ENCODE measurements around the gene NDUFA12. TPM values are rescaled to one million over a fixed set of nuclear protein-coding genes. Genes with fewer than 3 reads are reported as not detected.

The NDUFA12 gene
- total and polyA plus RNA-seq, 2 of the 13 experiments (the other 11 are each of a cell fraction or from before 2014, with no cell fraction given): 101 to 173 TPM

DNA sequence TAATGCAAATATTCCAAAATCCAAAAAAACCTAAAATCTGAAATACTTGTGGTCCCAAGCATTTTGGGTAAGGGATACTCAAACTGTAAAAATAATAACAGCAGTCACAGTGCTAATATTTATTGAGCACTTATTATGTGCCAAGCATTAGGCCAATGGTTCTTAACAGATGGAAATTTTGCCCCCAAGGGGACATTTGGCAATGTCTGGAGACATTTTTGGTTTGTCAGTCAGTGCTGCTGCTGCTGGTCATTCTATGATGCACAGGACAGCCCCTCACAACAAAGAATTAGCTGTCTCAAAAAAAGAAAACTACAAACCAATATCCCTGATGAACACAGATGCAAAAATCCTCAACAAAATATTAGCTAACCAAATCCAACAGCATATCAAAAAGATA lies 5.8 kb downstream of the NDUFA12 start:
- no peak overlapping the region for H3K27ac ChIP-seq (ENCODE audit: extremely low read length, insufficient read depth, low read length)
- peaks cover 7 to 27% of the 10 kb centered on the region in 2 experiments; a peak in 4 of 5 replicates for H3K36me3 ChIP-seq (replicated peaks in 1 of 2; ENCODE audit: control insufficient read depth in 1 of 2, insufficient read depth in 2 of 2, low read length in 2 of 2)
- no peak overlapping the region for H2AFZ ChIP-seq (ENCODE audit: low read length)
- no peak for ATAC-seq
- no peak for DNase-seq (ENCODE audit: low spot score)
- no peak for FAIRE-seq
- no peaks in the 10 kb centered on the region for H3K9me3 ChIP-seq (ENCODE audit: low read length)
- no peak overlapping the region for H3K9ac ChIP-seq (ENCODE audit: insufficient read depth, low read depth, low read length)
- H4K20me1 ChIP-seq (ENCODE audit: insufficient read depth, low read length): no peaks in the 10 kb centered on the region
- in situ Hi-C loops (cut with HindIII; ENCODE audit: extremely low pct_ligation_motif_present, low pct_unique_long_range_greater_than_20kb) (no loop called here), intact Hi-C loops (cut with micrococcal nuclease; ENCODE audit: unreplicated experiment) (no loop called here)
- CTCF ChIA-PET (ENCODE audit: low intra/inter-chr PET ratio, low total read pairs): no interaction called here
- no peak overlapping the region for H3K4me3 ChIP-seq (replicated peaks in 1 of 3; ENCODE audit: insufficient read depth in 1 of 3, low read depth in 2 of 3, low read length in 3 of 3)
- BruUV-seq (replicated peaks): no TSS peak
- peaks cover 30% of the 10 kb centered on the region for H3K4me1 ChIP-seq (ENCODE audit: insufficient read depth, low read length)
- H3K4me2 ChIP-seq (ENCODE audit: low read depth, low read length): no peak overlapping the region
- H3K27me3 ChIP-seq (ENCODE audit: control insufficient read depth in 1 of 2, insufficient read depth in 2 of 2, low read length in 2 of 2): no peaks in the 10 kb centered on the region; a peak in 1 of 5 replicates
- POLR2A ChIA-PET: no interaction called here
- peaks cover 44% of the 10 kb centered on the region for H3K79me2 ChIP-seq (ENCODE audit: insufficient read depth, low read length)
- TF ChIP-seq ZNF816 (CRISPR knock-in tag; IDR thresholded peaks at IDR 0.05; ENCODE audit: borderline replicate concordance) (no peak), ZNF747 (CRISPR knock-in tag; IDR thresholded peaks at IDR 0.05; ENCODE audit: borderline replicate concordance) (no peak), POLR2AphosphoS2 (IDR thresholded peaks at IDR 0.05; ENCODE audit: low read depth, low read length) (no peak), ZFP41 (CRISPR knock-in tag; IDR thresholded peaks at IDR 0.05; ENCODE audit: borderline replicate concordance) (no peak), ZNF296 (CRISPR knock-in tag; conservative IDR thresholded peaks at IDR 0.05) (no peak), KLF9 (CRISPR knock-in tag; IDR thresholded peaks at IDR 0.05; ENCODE audit: low read depth) (no peak)
- TF ChIP-seq, protein P1, sequence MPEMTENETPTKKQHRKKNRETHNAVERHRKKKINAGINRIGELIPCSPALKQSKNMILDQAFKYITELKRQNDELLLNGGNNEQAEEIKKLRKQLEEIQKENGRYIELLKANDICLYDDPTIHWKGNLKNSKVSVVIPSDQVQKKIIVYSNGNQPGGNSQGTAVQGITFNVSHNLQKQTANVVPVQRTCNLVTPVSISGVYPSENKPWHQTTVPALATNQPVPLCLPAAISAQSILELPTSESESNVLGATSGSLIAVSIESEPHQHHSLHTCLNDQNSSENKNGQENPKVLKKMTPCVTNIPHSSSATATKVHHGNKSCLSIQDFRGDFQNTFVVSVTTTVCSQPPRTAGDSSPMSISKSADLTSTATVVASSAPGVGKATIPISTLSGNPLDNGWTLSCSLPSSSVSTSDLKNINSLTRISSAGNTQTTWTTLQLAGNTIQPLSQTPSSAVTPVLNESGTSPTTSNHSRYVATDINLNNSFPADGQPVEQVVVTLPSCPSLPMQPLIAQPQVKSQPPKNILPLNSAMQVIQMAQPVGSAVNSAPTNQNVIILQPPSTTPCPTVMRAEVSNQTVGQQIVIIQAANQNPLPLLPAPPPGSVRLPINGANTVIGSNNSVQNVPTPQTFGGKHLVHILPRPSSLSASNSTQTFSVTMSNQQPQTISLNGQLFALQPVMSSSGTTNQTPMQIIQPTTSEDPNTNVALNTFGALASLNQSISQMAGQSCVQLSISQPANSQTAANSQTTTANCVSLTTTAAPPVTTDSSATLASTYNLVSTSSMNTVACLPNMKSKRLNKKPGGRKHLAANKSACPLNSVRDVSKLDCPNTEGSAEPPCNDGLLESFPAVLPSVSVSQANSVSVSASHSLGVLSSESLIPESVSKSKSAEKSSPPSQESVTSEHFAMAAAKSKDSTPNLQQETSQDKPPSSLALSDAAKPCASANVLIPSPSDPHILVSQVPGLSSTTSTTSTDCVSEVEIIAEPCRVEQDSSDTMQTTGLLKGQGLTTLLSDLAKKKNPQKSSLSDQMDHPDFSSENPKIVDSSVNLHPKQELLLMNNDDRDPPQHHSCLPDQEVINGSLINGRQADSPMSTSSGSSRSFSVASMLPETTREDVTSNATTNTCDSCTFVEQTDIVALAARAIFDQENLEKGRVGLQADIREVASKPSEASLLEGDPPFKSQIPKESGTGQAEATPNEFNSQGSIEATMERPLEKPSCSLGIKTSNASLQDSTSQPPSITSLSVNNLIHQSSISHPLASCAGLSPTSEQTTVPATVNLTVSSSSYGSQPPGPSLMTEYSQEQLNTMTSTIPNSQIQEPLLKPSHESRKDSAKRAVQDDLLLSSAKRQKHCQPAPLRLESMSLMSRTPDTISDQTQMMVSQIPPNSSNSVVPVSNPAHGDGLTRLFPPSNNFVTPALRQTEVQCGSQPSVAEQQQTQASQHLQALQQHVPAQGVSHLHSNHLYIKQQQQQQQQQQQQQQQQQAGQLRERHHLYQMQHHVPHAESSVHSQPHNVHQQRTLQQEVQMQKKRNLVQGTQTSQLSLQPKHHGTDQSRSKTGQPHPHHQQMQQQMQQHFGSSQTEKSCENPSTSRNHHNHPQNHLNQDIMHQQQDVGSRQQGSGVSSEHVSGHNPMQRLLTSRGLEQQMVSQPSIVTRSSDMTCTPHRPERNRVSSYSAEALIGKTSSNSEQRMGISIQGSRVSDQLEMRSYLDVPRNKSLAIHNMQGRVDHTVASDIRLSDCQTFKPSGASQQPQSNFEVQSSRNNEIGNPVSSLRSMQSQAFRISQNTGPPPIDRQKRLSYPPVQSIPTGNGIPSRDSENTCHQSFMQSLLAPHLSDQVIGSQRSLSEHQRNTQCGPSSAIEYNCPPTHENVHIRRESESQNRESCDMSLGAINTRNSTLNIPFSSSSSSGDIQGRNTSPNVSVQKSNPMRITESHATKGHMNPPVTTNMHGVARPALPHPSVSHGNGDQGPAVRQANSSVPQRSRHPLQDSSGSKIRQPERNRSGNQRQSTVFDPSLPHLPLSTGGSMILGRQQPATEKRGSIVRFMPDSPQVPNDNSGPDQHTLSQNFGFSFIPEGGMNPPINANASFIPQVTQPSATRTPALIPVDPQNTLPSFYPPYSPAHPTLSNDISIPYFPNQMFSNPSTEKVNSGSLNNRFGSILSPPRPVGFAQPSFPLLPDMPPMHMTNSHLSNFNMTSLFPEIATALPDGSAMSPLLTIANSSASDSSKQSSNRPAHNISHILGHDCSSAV (CRISPR knock-in tag; IDR thresholded peaks at IDR 0.05; ENCODE audit: borderline replicate concordance): no peak
- TF ChIP-seq, protein P2, sequence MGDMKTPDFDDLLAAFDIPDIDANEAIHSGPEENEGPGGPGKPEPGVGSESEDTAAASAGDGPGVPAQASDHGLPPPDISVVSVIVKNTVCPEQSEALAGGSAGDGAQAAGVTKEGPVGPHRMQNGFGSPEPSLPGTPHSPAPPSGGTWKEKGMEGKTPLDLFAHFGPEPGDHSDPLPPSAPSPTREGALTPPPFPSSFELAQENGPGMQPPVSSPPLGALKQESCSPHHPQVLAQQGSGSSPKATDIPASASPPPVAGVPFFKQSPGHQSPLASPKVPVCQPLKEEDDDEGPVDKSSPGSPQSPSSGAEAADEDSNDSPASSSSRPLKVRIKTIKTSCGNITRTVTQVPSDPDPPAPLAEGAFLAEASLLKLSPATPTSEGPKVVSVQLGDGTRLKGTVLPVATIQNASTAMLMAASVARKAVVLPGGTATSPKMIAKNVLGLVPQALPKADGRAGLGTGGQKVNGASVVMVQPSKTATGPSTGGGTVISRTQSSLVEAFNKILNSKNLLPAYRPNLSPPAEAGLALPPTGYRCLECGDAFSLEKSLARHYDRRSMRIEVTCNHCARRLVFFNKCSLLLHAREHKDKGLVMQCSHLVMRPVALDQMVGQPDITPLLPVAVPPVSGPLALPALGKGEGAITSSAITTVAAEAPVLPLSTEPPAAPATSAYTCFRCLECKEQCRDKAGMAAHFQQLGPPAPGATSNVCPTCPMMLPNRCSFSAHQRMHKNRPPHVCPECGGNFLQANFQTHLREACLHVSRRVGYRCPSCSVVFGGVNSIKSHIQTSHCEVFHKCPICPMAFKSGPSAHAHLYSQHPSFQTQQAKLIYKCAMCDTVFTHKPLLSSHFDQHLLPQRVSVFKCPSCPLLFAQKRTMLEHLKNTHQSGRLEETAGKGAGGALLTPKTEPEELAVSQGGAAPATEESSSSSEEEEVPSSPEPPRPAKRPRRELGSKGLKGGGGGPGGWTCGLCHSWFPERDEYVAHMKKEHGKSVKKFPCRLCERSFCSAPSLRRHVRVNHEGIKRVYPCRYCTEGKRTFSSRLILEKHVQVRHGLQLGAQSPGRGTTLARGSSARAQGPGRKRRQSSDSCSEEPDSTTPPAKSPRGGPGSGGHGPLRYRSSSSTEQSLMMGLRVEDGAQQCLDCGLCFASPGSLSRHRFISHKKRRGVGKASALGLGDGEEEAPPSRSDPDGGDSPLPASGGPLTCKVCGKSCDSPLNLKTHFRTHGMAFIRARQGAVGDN (CRISPR knock-in tag; IDR thresholded peaks at IDR 0.05): no peak
- TF ChIP-seq, protein P3, sequence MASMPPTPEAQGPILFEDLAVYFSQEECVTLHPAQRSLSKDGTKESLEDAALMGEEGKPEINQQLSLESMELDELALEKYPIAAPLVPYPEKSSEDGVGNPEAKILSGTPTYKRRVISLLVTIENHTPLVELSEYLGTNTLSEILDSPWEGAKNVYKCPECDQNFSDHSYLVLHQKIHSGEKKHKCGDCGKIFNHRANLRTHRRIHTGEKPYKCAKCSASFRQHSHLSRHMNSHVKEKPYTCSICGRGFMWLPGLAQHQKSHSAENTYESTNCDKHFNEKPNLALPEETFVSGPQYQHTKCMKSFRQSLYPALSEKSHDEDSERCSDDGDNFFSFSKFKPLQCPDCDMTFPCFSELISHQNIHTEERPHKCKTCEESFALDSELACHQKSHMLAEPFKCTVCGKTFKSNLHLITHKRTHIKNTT (CRISPR knock-in tag; IDR thresholded peaks at IDR 0.05): no peak
- TF ChIP-seq, protein P4, sequence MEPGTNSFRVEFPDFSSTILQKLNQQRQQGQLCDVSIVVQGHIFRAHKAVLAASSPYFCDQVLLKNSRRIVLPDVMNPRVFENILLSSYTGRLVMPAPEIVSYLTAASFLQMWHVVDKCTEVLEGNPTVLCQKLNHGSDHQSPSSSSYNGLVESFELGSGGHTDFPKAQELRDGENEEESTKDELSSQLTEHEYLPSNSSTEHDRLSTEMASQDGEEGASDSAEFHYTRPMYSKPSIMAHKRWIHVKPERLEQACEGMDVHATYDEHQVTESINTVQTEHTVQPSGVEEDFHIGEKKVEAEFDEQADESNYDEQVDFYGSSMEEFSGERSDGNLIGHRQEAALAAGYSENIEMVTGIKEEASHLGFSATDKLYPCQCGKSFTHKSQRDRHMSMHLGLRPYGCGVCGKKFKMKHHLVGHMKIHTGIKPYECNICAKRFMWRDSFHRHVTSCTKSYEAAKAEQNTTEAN (CRISPR knock-in tag; conservative IDR thresholded peaks at IDR 0.05): no peak
